Measurements from ENCODE around the gene CAPN2. TPM values are rescaled to one million over a fixed set of nuclear protein-coding genes. Genes with fewer than 3 reads are reported as not detected.
"Not testable (repeated sequence)": the region's sequence is repeated elsewhere in the genome, so short reads cannot be mapped to it uniquely, and the experiment has no call there.

CAPN2 gene
- total RNA-seq, 4 donors from 2014 or later, result 143 to 276 (median 202) TPM

- TF ChIP-seq CTCF (IDR thresholded peaks at IDR 0.05), result no peak
- TF ChIP-seq POLR2A (IDR thresholded peaks at IDR 0.05), result no peak
- Histone ChIP-seq H3K4me1 (no peaks in the 10 kb centered on the region), H3K27me3 (no peaks in the 10 kb centered on the region), H3K27ac (no peak overlapping the region), H3K9me3 (no peaks in the 10 kb centered on the region), H3K4me3 (no peak overlapping the region), H3K36me3 (peaks cover 0 to 73% (median 3%) of the 10 kb centered on the region in 3 donors)
- no peak for DNase-seq
Observed at GRCh38 chr1:223796210-223796609, 83.9 kb downstream of the CAPN2 start.

DNA sequence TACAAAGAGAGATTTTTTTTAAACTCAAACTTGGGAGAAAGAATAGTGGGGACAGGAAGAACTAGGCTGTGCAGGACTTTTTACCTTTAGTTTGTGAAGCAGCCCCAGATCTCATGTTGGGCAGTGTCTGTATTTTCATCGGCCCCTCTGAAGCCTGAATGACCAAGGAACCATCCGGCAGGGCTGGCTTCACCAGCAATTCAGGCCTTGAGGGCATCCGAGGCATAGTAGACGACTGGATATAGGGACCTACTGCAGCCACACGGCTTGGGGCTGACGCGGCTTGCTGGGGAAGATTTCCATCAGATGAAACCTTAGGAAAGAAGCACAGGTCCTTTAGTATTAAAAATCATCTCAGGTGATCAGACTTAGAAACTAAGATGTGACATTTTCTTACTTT lies 89.7 kb downstream of the CAPN2 start:
- Histone ChIP-seq H3K36me3 (peaks cover 0 to 94% (median 3%) of the 10 kb centered on the region in 3 donors), H3K27me3 (no peaks in the 10 kb centered on the region), H3K9me3 (no peaks in the 10 kb centered on the region), H3K4me3 (no peak overlapping the region), H3K27ac (no peak overlapping the region), H3K4me1 (no peaks in the 10 kb centered on the region)
- no peak for DNase-seq
- TF ChIP-seq POLR2A (IDR thresholded peaks at IDR 0.05), result no peak
- TF ChIP-seq CTCF (IDR thresholded peaks at IDR 0.05), result no peak

DNA sequence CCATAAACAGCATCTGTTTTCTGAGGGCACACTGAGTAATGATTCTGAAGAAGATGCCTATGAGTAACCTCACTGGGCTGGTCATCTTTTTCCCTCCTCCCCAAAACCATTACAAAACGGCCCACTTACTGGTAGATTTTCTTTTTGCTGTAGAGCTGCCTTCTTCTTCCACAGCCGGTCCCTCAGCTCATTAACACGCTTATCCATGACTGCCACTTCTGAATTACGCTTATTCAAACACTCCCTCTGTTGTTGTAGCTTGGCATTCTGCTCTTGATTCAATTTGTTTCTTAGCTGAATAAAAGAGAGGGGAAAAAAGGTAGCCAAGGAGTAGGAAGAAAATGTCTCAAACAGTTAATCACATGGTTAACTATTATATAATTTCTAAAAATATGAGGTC lies 90.3 kb downstream of the CAPN2 start:
- no peaks in the 10 kb centered on the region for H3K27me3 ChIP-seq

DNA sequence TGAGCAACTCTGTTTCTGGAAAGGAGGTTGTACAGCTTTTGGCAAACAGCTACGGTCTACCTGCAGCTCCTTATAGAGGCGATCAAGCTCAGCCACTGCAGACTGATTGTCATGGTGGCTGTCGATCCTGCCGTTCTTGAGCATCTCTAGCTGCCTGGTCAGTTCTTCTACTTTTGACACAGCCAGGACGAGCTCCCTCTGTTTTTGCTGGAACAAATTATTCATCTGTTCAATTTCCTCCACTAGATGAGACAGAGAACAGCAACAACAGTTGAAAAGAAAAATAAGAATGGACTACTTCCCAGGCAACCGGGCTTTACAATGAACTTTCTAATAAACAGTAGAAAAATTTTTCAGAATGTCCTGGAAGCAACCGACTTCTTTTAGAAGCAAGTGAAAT lies 90.9 kb downstream of the CAPN2 start:
- Histone ChIP-seq H3K27ac (no peak overlapping the region), H3K4me1 (no peaks in the 10 kb centered on the region), H3K27me3 (no peaks in the 10 kb centered on the region), H3K36me3 (peaks cover 0 to 82% (median 3%) of the 10 kb centered on the region in 3 donors), H3K9me3 (no peaks in the 10 kb centered on the region), H3K4me3 (no peak overlapping the region)
- no peak for DNase-seq
- TF ChIP-seq CTCF (IDR thresholded peaks at IDR 0.05) (no peak), POLR2A (IDR thresholded peaks at IDR 0.05) (no peak)

More for the DNA sequence above, 90.3 kb downstream of the CAPN2 start:
- H3K4me3 ChIP-seq, result no peak overlapping the region
- H3K27ac ChIP-seq, result no peak overlapping the region
- no peaks in the 10 kb centered on the region for H3K9me3 ChIP-seq
- no peak for DNase-seq
- no peaks in the 10 kb centered on the region for H3K4me1 ChIP-seq
- TF ChIP-seq POLR2A (IDR thresholded peaks at IDR 0.05), result no peak
- TF ChIP-seq CTCF (IDR thresholded peaks at IDR 0.05), result no peak
- H3K36me3 ChIP-seq, result peaks cover 0 to 88% (median 3%) of the 10 kb centered on the region in 3 donors

- not testable (repeated sequence) for H3K9me3 ChIP-seq, H3K4me3 ChIP-seq, H3K4me1 ChIP-seq, H3K27me3 ChIP-seq, H3K27ac ChIP-seq, DNase-seq
- H3K36me3 ChIP-seq, result peaks cover 0 to 58% (median 0%) of the 10 kb centered on the region in 3 donors
Observed at GRCh38 chr1:223809905-223810304, 97.6 kb downstream of the CAPN2 start.

GRCh38 chr1:223810586-223810985 lies 98.2 kb downstream of the CAPN2 start:
- no peak for TF ChIP-seq POLR2A (IDR thresholded peaks at IDR 0.05)
- no peak for TF ChIP-seq CTCF (IDR thresholded peaks at IDR 0.05)
- no peaks in the 10 kb centered on the region for H3K9me3 ChIP-seq

More at GRCh38 chr1:223810586-223810985, 98.2 kb downstream of the CAPN2 start:
- Histone ChIP-seq H3K27ac (no peak overlapping the region), H3K4me3 (no peak overlapping the region), H3K27me3 (no peaks in the 10 kb centered on the region), H3K36me3 (peaks cover 0 to 53% (median 0%) of the 10 kb centered on the region in 3 donors), H3K4me1 (no peaks in the 10 kb centered on the region)
- DNase-seq, result no peak

All from Peyer's patch (tissue), 4 donors.